K562 (cell line): ENCODE results near the gene OR10G2. TPM values are rescaled to one million over a fixed set of nuclear protein-coding genes. Genes with fewer than 3 reads are reported as not detected.

Experiments
- ATAC-seq: fragments of 200-7000 bp; cut with Tn5 transposase; 3 replicates; pipeline ENCODE4 v1.9.1; 2020; ENCODE audit warnings: moderate library complexity
- BruUV-seq: library from RNA; stranded (reverse); fragments of 400-500 nt; replicated peaks from 2 replicates; lab custom pipeline; 2021; lab: Mats Ljungman, UMichigan
- CTCF ChIA-PET: fragments of 300-600 bp; formaldehyde crosslinking; extraction: SDS; loops from one replicate; lab custom pipeline; 2021; ENCODE audit warnings: low intra/inter-chr PET ratio; lab: Yijun Ruan, JAX
- POLR2A ChIA-PET: fragments of 300-600, 350-650 bp; sonication (Branson Sonifier 250); formaldehyde crosslinking; extraction: SDS; loops from one replicate; lab custom pipeline; 2021; ENCODE audit warnings: antibody characterized with exemption, inconsistent platforms; lab: Yijun Ruan, JAX
- DNase-seq, 4 experiments: peaks; one replicate each; pipeline versions ENCODE4 v3.0.0 to v3.0.0-alpha.2; 2011 to 2018; ENCODE audit warnings: low spot score in 3 of 4, mixed read lengths in 3 of 4; ENCODE audit errors: extremely low read depth in 1 of 4
- FAIRE-seq: peaks from 2 replicates; lab custom pipeline; 2011; peaks lifted over from hg19 to GRCh38; lab: Jason Lieb, UNC
- H2AFZ ChIP-seq: 2 replicates; pipeline ENCODE4 v1.6.0; 2011; ENCODE audit warnings: low read depth, low read length, control low read depth, inconsistent platforms
- H3K27ac ChIP-seq: fragments of 200-600 bp; 3 replicates; pipeline ENCODE4 v1.8.0; 2011; ENCODE audit warnings: low read depth, mild to moderate bottlenecking, control low read depth, inconsistent platforms, low read length, moderate library complexity, mixed read lengths; ENCODE audit errors: extremely low read depth
- H3K27me3 ChIP-seq, 2 experiments: fragments of 300-600 bp in 1 of 2; 2 replicates in 1 of 2; 3 replicates in 1 of 2; pipeline versions ENCODE4 v1.6.0 to v1.8.0; 2011; ENCODE audit warnings: inconsistent platforms in 2 of 2, low read length in 2 of 2, mild to moderate bottlenecking in 1 of 2, mixed read lengths in 1 of 2, moderate library complexity in 1 of 2; ENCODE audit not compliant: control insufficient read depth in 2 of 2, insufficient read depth in 2 of 2
- H3K36me3 ChIP-seq: fragments of 300-600 bp; 3 replicates; pipeline ENCODE4 v1.8.0; 2011; ENCODE audit warnings: mild to moderate bottlenecking, low read length, inconsistent platforms; ENCODE audit not compliant: control insufficient read depth, insufficient read depth
- H3K4me1 ChIP-seq, 2 experiments: fragments of 200-600 bp in 1 of 2; replicated peaks in 1 of 2; 2 replicates in 1 of 2; 3 replicates in 1 of 2; pipeline versions ENCODE4 v1.5.1 to v1.8.0; 2011; ENCODE audit warnings: inconsistent platforms in 2 of 2, low read length in 2 of 2, mild to moderate bottlenecking in 1 of 2, mixed read lengths in 1 of 2, moderate library complexity in 1 of 2; ENCODE audit not compliant: control insufficient read depth in 2 of 2, insufficient read depth in 2 of 2
- H3K4me2 ChIP-seq: 2 replicates; pipeline ENCODE4 v1.6.1; 2011; ENCODE audit warnings: low read length, control low read depth, inconsistent platforms, mixed read lengths; ENCODE audit not compliant: insufficient read depth
- H3K4me3 ChIP-seq: fragments of 200-600 bp; sonication (generic), shearing (Covaris generic); 2 replicates; pipeline ENCODE4 v1.5.1; 2016; ENCODE audit warnings: control low read depth, inconsistent platforms
- H3K79me2 ChIP-seq: fragments of 200-600 bp; 3 replicates; pipeline ENCODE4 v1.8.0; 2011; ENCODE audit warnings: low read length, inconsistent platforms; ENCODE audit not compliant: control insufficient read depth, insufficient read depth
- H3K9ac ChIP-seq, 2 experiments: 2 replicates each; pipeline versions ENCODE4 v1.6.0 to v1.6.1; 2011; ENCODE audit warnings: low read depth in 2 of 2, low read length in 2 of 2, control low read depth in 1 of 2, inconsistent platforms in 1 of 2, mild to moderate bottlenecking in 1 of 2, mixed read lengths in 1 of 2; ENCODE audit not compliant: insufficient read depth in 1 of 2
- H3K9me1 ChIP-seq: one replicate; pipeline ENCODE4 v1.6.0; 2011; ENCODE audit warnings: inconsistent platforms, mild to moderate bottlenecking, low read length, moderate library complexity; ENCODE audit not compliant: control insufficient read depth, insufficient read depth
- H3K9me3 ChIP-seq: replicated peaks from 2 replicates; pipeline ENCODE4 v1.5.1; 2011; ENCODE audit warnings: low read depth, low read length, inconsistent platforms; ENCODE audit not compliant: control insufficient read depth, insufficient read depth
- H4K20me1 ChIP-seq: replicated peaks from 2 replicates; pipeline ENCODE4 v1.6.1; 2011; ENCODE audit warnings: low read length, inconsistent platforms, mixed read lengths; ENCODE audit not compliant: control insufficient read depth, insufficient read depth
- BMI1 ChIP-seq: fragments of 150-350 bp; IDR thresholded peaks from 2 replicates; pipeline ENCODE4 v1.6.1; 2014; ENCODE audit warnings: low read length
- HMG20B ChIP-seq: fragments of 250-450 bp; sonication (Bioruptor Pico); IDR thresholded peaks from 2 replicates; pipeline ENCODE4 v1.5.0; 2021; ENCODE audit warnings: mild to moderate bottlenecking
- MCM5 ChIP-seq: fragments of 450-650 bp; IDR thresholded peaks from 2 replicates; pipeline ENCODE4 v1.6.1; 2016; ENCODE audit warnings: low read depth
- POLR2AphosphoS2 ChIP-seq: IDR thresholded peaks from 2 replicates; pipeline ENCODE4 v1.6.1; 2012; ENCODE audit warnings: low read length, improper control_type of control experiment
- SAP30 ChIP-seq: fragments of 200-600 bp; sonication (generic); IDR thresholded peaks from 2 replicates; pipeline ENCODE4 v1.6.1; 2012; ENCODE audit warnings: borderline replicate concordance, low read depth, mild to moderate bottlenecking, moderate library complexity, low read length, control low read depth, inconsistent platforms; ENCODE audit not compliant: insufficient read depth, poor library complexity, severe bottlenecking
- TBL1XR1 ChIP-seq, 2 experiments: IDR thresholded peaks; 2 replicates each; pipeline ENCODE4 v1.6.1; 2012; ENCODE audit warnings: improper control_type of control experiment in 2 of 2, low read length in 2 of 2, mild to moderate bottlenecking in 1 of 2
- TEAD4 ChIP-seq, 2 experiments: sonication (generic) in 1 of 2; formaldehyde crosslinking in 1 of 2; IDR thresholded peaks; 2 replicates each; pipeline versions ENCODE4 v1.6.1 to v1.8.0; 2012 to 2022; ENCODE audit warnings: borderline replicate concordance in 1 of 2, inconsistent platforms in 1 of 2, low read length in 1 of 2, mild to moderate bottlenecking in 1 of 2, missing genetic modification reagents in 1 of 2
- U2AF2 ChIP-seq: fragments of 200-400 bp; formaldehyde crosslinking; optimal IDR thresholded peaks from 2 replicates; pipeline ENCODE3; 2017; ENCODE audit warnings: low read depth, mild to moderate bottlenecking, low read length
- WGBS: fragments of 100-300 bp; shearing (Covaris generic); methylation state at CpG from one replicate; pipeline ENCODE4 v1.1.6; 2016; ENCODE audit warnings: low coverage, mixed read lengths; ENCODE audit not compliant: insufficient coverage; ENCODE audit errors: missing lambda C conversion rate; 5-methylcytosine and 5-hydroxymethylcytosine counted together
- in situ Hi-C: fragments of 300-500 bp; cut with MboI; formaldehyde crosslinking; loops from 4 replicates; pipeline ENCODE4 v1.15.0; 2018; ENCODE audit warnings: inconsistent platforms, mixed read lengths
- intact Hi-C: fragments of 100-400 bp; cut with micrococcal nuclease; formaldehyde crosslinking; loops from 2 replicates; pipeline ENCODE4 v1.14.2; 2022
- polyA plus RNA-seq, 8 experiments: library from polyadenylated mRNA; depleted of rRNA in 4 of 8; stranded (reverse) in 5 of 8; unstranded in 3 of 8; fragments of >200 nt; fragmentation: Nextera tagmentation in 2 of 8; fragmentation: Illumina TruSeq in 1 of 8; extraction: Ambion mirVana in 2 of 8; extraction: Trizol in 1 of 8; gene quantifications; 2 replicates each; pipeline versions ENCODE4 v1.2.1 to v1.2.3, GENCODE V29; 2011 to 2014; ENCODE audit warnings: inconsistent platforms in 1 of 8, missing spikeins in 1 of 8
- total RNA-seq, 7 experiments: library from RNA; depleted of rRNA in 6 of 7; stranded (reverse); fragments of >200 nt in 6 of 7; fragmentation: Illumina TruSeq in 2 of 7; extraction: Trizol in 2 of 7; gene quantifications; 2 replicates each; pipeline versions ENCODE4 v1.2.1 to v1.2.3, GENCODE V29; 2011 to 2021; ENCODE audit warnings: low replicate concordance in 1 of 7

Gene OR10G2
- total and polyA plus RNA-seq, 9 of the 15 experiments (the other 6 are each of a cell fraction or from before 2014, with no cell fraction given) = not detected

GRCh38 chr14:21654215-21654614 is 19.5 kb upstream of the OR10G2 start:
- CTCF ChIA-PET = no interaction called here
- Histone ChIP-seq H3K79me2 (no peaks in the 10 kb centered on the region), H3K9me1 (no peaks in the 10 kb centered on the region), H3K9ac (no peak overlapping the region), H4K20me1 (no peaks in the 10 kb centered on the region), H3K4me2 (no peak overlapping the region), H3K4me1 (no peaks in the 10 kb centered on the region), H3K27ac (no peak overlapping the region), H3K4me3 (no peak overlapping the region), H3K9me3 (no peaks in the 10 kb centered on the region), H3K36me3 (no peaks in the 10 kb centered on the region), H3K27me3 (no peaks in the 10 kb centered on the region; a peak in 1 of 5 replicates), H2AFZ (no peak overlapping the region)
- DNase-seq (no peak), FAIRE-seq (no peak), ATAC-seq (no peak)
- POLR2A ChIA-PET = no interaction called here
- 2% methylated on average over 5 of the region's 5 CpGs for WGBS
- in situ Hi-C loops = no loop called here
- intact Hi-C loops = no loop called here
- BruUV-seq = no TSS peak
- TF ChIP-seq POLR2AphosphoS2 (no peak), SAP30 (no peak), TBL1XR1 (IDR thresholded peaks at IDR 0.05; ENCODE audit: low read length in 2 of 2) (no peak), BMI1 (no peak), U2AF2 (no peak), MCM5 (no peak), TEAD4 (IDR thresholded peaks at IDR 0.05; ENCODE audit: low read length) (no peak), TEAD4 (CRISPR knock-in tag; IDR thresholded peaks at IDR 0.05; ENCODE audit: borderline replicate concordance) (no peak), HMG20B (no peak)
